Epithelial cell of prostate (primary cell): ENCODE measurements around the gene GADD45G.

Experiments used
- DNase-seq: peaks from one replicate; pipeline ENCODE4 v3.0.0-alpha.2; 2011; ENCODE audit warnings: low read depth, low spot score
- H3K27ac ChIP-seq: fragments of 450-650 bp; 2 replicates; pipeline ENCODE4 v1.5.1; 2017; ENCODE audit warnings: mild to moderate bottlenecking

GADD45G gene

GRCh38 chr9:89604729-89605464, at the start of gene GADD45G:
Gene GADD45G (plus strand): TSS chr9:89605012. CDS start chr9:89605122, 110 bp downstream.
- peak within 1 kb of the TSS; percentile 57 for H3K27ac ChIP-seq
- peak; percentile 76 for DNase-seq

GRCh38 chr9:89555036-89555415, 49.8 kb upstream of the GADD45G start:
- no peak for DNase-seq
- no peak overlapping the region for H3K27ac ChIP-seq

GRCh38 chr9:89555451-89556375, 49.1 kb upstream of the GADD45G start:
- H3K27ac ChIP-seq, result no peak overlapping the region
- DNase-seq, result no peak

- no peak overlapping the region for H3K27ac ChIP-seq
- no peak for DNase-seq
Measured at GRCh38 chr9:89558196-89558899, 46.5 kb upstream of the GADD45G start.

GRCh38 chr9:89558948-89559347, 45.9 kb upstream of the GADD45G start:
- no peak overlapping the region for H3K27ac ChIP-seq
- DNase-seq, result no peak

- no peak overlapping the region for H3K27ac ChIP-seq
- no peak for DNase-seq
Measured at GRCh38 chr9:89562186-89562814, 42.5 kb upstream of the GADD45G start.

GRCh38 chr9:89563571-89564345, 41.1 kb upstream of the GADD45G start:
- DNase-seq, result no peak
- H3K27ac ChIP-seq, result no peak overlapping the region

GRCh38 chr9:89564346-89564878, 40.4 kb upstream of the GADD45G start:
- no peak overlapping the region for H3K27ac ChIP-seq
- DNase-seq, result no peak

GRCh38 chr9:89567649-89568048, 37.2 kb upstream of the GADD45G start:
- DNase-seq, result no peak
- no peak overlapping the region for H3K27ac ChIP-seq

- no peak for DNase-seq
- H3K27ac ChIP-seq, result no peak overlapping the region
Measured at GRCh38 chr9:89574309-89574708, 30.5 kb upstream of the GADD45G start.

GRCh38 chr9:89576404-89576839, 28.4 kb upstream of the GADD45G start:
- no peak for DNase-seq
- no peak overlapping the region for H3K27ac ChIP-seq

GRCh38 chr9:89577363-89577762, 27.4 kb upstream of the GADD45G start:
- H3K27ac ChIP-seq, result no peak overlapping the region
- DNase-seq, result no peak

- DNase-seq, result no peak
- H3K27ac ChIP-seq, result no peak overlapping the region
Measured at GRCh38 chr9:89579741-89580385, 24.9 kb upstream of the GADD45G start.

- H3K27ac ChIP-seq, result no peak overlapping the region
- DNase-seq, result no peak
Measured at GRCh38 chr9:89586311-89586710, 18.5 kb upstream of the GADD45G start.

GRCh38 chr9:89588271-89588879, 16.4 kb upstream of the GADD45G start:
- DNase-seq, result no peak
- no peak overlapping the region for H3K27ac ChIP-seq

GRCh38 chr9:89590415-89590814, 14.4 kb upstream of the GADD45G start:
- no peak for DNase-seq
- no peak overlapping the region for H3K27ac ChIP-seq

GRCh38 chr9:89591274-89592212, 13.3 kb upstream of the GADD45G start:
- H3K27ac ChIP-seq, result no peak overlapping the region
- no peak for DNase-seq
